HepG2 (cell line): ENCODE results near the gene FAM81A. TPM values are rescaled to one million over a fixed set of nuclear protein-coding genes. Genes with fewer than 3 reads are reported as not detected.

Experiments used
- ATAC-seq: fragments of 200-7000 bp; cut with Tn5 transposase; 3 replicates; pipeline ENCODE4 v1.9.1; 2020; ENCODE audit warnings: mild to moderate bottlenecking, moderate library complexity
- BruUV-seq: library from RNA; stranded (reverse); fragments of 400-500 nt; replicated peaks from 2 replicates; lab custom pipeline; 2021; lab: Mats Ljungman, UMichigan
- CTCF ChIA-PET: fragments of 300-600 bp; formaldehyde crosslinking; extraction: SDS; loops from one replicate; lab custom pipeline; 2021; ENCODE audit warnings: low total read pairs, inconsistent platforms, low intra/inter-chr PET ratio; lab: Yijun Ruan, JAX
- POLR2A ChIA-PET: fragments of 350-600 bp; sonication (Branson Sonifier 250); formaldehyde crosslinking; loops from one replicate; lab custom pipeline; 2020; ENCODE audit warnings: antibody characterized with exemption, inconsistent platforms; lab: Yijun Ruan, JAX
- DNase-seq: peaks from one replicate; pipeline ENCODE4 v3.0.0-alpha.2; 2015; ENCODE audit warnings: low spot score
- FAIRE-seq: peaks from 3 replicates; lab custom pipeline; 2011; peaks lifted over from hg19 to GRCh38; lab: Jason Lieb, UNC
- H2AFZ ChIP-seq: one replicate; pipeline ENCODE4 v1.6.1; 2011; ENCODE audit warnings: low read length, inconsistent platforms
- H3K27ac ChIP-seq: fragments of 300-600 bp; 3 replicates; pipeline ENCODE4 v1.8.0; 2011; ENCODE audit warnings: mixed run types, mild to moderate bottlenecking, mixed read lengths, low read length, inconsistent platforms; ENCODE audit not compliant: insufficient read depth; ENCODE audit errors: extremely low read length
- H3K27me3 ChIP-seq, 2 experiments: fragments of 200-600 bp in 1 of 2; 2 replicates in 1 of 2; 3 replicates in 1 of 2; pipeline versions ENCODE4 v1.6.0 to v1.8.0; 2011; ENCODE audit warnings: low read length in 2 of 2, mild to moderate bottlenecking in 2 of 2, moderate library complexity in 2 of 2, inconsistent platforms in 1 of 2; ENCODE audit not compliant: insufficient read depth in 2 of 2, control insufficient read depth in 1 of 2
- H3K36me3 ChIP-seq, 2 experiments: fragments of 200-600 bp in 1 of 2; replicated peaks in 1 of 2; 2 replicates in 1 of 2; 3 replicates in 1 of 2; pipeline versions ENCODE4 v1.5.1 to v1.8.0; 2011; ENCODE audit warnings: low read length in 2 of 2, inconsistent platforms in 1 of 2; ENCODE audit not compliant: insufficient read depth in 2 of 2, control insufficient read depth in 1 of 2
- H3K4me1 ChIP-seq: 2 replicates; pipeline ENCODE4 v1.5.1; 2012; ENCODE audit warnings: low read length, inconsistent platforms; ENCODE audit not compliant: insufficient read depth
- H3K4me2 ChIP-seq: 2 replicates; pipeline ENCODE4 v1.6.0; 2011; ENCODE audit warnings: low read depth, low read length, inconsistent platforms
- H3K4me3 ChIP-seq, 3 experiments: fragments of 200-600 bp in 1 of 3; sonication (generic), shearing (Covaris generic) in 1 of 3; replicated peaks in 1 of 3; 2 replicates each; pipeline ENCODE4 v1.5.1; 2011 to 2016; ENCODE audit warnings: low read length in 3 of 3, inconsistent platforms in 2 of 3, low read depth in 2 of 3, mild to moderate bottlenecking in 2 of 3, control low read depth in 1 of 3, mixed read lengths in 1 of 3; ENCODE audit not compliant: insufficient read depth in 1 of 3
- H3K79me2 ChIP-seq: one replicate; pipeline ENCODE4 v1.6.1; 2011; ENCODE audit warnings: low read length, inconsistent platforms; ENCODE audit not compliant: insufficient read depth
- H3K9ac ChIP-seq: 2 replicates; pipeline ENCODE4 v1.6.0; 2011; ENCODE audit warnings: mild to moderate bottlenecking, low read depth, low read length, inconsistent platforms; ENCODE audit not compliant: insufficient read depth
- H3K9me3 ChIP-seq: 2 replicates; pipeline ENCODE4 v1.5.1; 2012; ENCODE audit warnings: mild to moderate bottlenecking, low read length
- H4K20me1 ChIP-seq: 2 replicates; pipeline ENCODE4 v1.6.0; 2011; ENCODE audit warnings: inconsistent platforms, mild to moderate bottlenecking, low read length, moderate library complexity; ENCODE audit not compliant: insufficient read depth
- CCDC6 ChIP-seq: sonication (generic); formaldehyde crosslinking; IDR thresholded peaks from 2 replicates; pipeline ENCODE4 v1.8.1; 2022; ENCODE audit warnings: mild to moderate bottlenecking, missing genetic modification reagents, moderate library complexity
- PAWR ChIP-seq: sonication (generic); formaldehyde crosslinking; IDR thresholded peaks from 2 replicates; pipeline ENCODE4 v1.4.0; 2020; ENCODE audit warnings: missing genetic modification reagents, mild to moderate bottlenecking, borderline replicate concordance
- ZBTB20 ChIP-seq: sonication (generic); formaldehyde crosslinking; IDR thresholded peaks from 2 replicates; pipeline ENCODE4 v1.8.1; 2023; ENCODE audit warnings: missing genetic modification reagents, low read depth, mild to moderate bottlenecking, borderline replicate concordance
- WGBS: methylation state at CpG from one replicate; pipeline ENCODE4 v1.1.6; 2017; ENCODE audit warnings: low lambda C conversion rate; 5-methylcytosine and 5-hydroxymethylcytosine counted together
- in situ Hi-C: cut with HindIII; loops from 2 replicates; pipeline ENCODE4 v1.10.0; 2017; ENCODE audit warnings: low pct_unique_long_range_greater_than_20kb; ENCODE audit not compliant: extremely low pct_ligation_motif_present
- intact Hi-C: fragments of 100-400 bp; cut with micrococcal nuclease; formaldehyde crosslinking; loops from one replicate; pipeline ENCODE4 v1.10.0; 2022; ENCODE audit not compliant: unreplicated experiment
- polyA plus RNA-seq, 8 experiments: library from polyadenylated mRNA; depleted of rRNA in 3 of 8; stranded (reverse) in 7 of 8; unstranded in 1 of 8; fragments of >200 nt; fragmentation: Illumina TruSeq in 4 of 8; extraction: Trizol in 4 of 8; gene quantifications; 2 replicates each; pipeline versions ENCODE4 v1.2.1 to v1.2.3, GENCODE V29; 2011 to 2016; ENCODE audit warnings: low read depth in 4 of 8, missing spikeins in 1 of 8, mixed read lengths in 1 of 8; ENCODE audit not compliant: insufficient read depth in 1 of 8
- total RNA-seq, 5 experiments: library from RNA; depleted of rRNA; stranded (reverse); fragments of >200 nt; fragmentation: Illumina TruSeq; extraction: Trizol; gene quantifications; 2 replicates each; pipeline ENCODE4 v1.2.3, GENCODE V29; 2016; ENCODE audit warnings: low read depth in 1 of 5
- TF ChIP-seq, protein P1 (sequence below): sonication (generic); formaldehyde crosslinking; IDR thresholded peaks from 2 replicates; pipeline ENCODE4 v1.4.0; 2020; ENCODE audit warnings: mild to moderate bottlenecking, missing genetic modification reagents

The FAM81A gene
- total and polyA plus RNA-seq, 2 of the 13 experiments (the other 11 are each of a cell fraction or from before 2014, with no cell fraction given) = 0.09 TPM; not detected in 1

DNA sequence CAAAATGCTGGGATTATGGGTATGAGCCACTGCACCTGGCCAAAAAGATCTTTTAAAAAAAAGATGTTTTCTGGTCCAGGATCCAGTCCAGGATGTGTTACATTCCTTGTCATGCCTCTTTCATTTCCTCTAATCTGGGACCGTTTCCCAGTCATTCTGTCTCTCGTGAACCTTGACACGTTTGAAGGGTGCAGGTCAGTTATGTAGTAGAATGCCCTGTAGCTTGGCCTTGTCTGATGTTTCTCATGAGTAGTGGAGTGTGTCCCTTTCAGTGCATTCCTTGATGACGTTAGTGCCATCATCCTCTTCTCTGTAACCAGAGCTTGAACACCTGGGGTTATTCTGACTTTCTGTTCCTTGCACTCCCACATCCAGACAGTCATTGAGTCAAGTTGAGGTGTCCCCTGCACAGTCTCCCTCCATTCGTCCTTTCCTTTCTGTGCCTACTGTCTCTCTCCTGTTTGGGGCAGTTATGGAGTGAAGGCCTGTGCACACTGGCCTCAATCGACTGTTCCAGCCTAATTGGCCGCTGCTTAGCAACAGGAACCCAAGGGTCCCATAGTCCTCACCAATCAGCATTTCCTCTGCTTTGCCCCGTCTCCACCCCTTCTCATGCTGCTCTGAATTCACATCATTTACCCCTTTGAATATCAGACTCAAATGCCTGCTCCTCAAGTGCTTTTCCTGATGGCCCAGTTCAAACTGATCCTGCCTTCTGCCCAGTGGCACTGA is 5.5 kb downstream of the FAM81A start:
- Histone ChIP-seq H3K36me3 (no peaks in the 10 kb centered on the region), H3K4me3 (no peak overlapping the region), H3K27me3 (peaks cover 1 to 31% of the 10 kb centered on the region in 2 experiments; a peak in 4 of 5 replicates), H3K4me1 (peaks cover 11% of the 10 kb centered on the region), H3K27ac (no peak overlapping the region), H3K9me3 (no peaks in the 10 kb centered on the region), H3K79me2 (no peaks in the 10 kb centered on the region), H3K4me2 (no peak overlapping the region), H2AFZ (no peak overlapping the region), H3K9ac (no peak overlapping the region), H4K20me1 (no peaks in the 10 kb centered on the region)
- TF ChIP-seq CCDC6 (no peak), PAWR (CRISPR knock-in tag) (no peak), ZBTB20 (CRISPR knock-in tag) (no peak)
- TF ChIP-seq, protein P1, sequence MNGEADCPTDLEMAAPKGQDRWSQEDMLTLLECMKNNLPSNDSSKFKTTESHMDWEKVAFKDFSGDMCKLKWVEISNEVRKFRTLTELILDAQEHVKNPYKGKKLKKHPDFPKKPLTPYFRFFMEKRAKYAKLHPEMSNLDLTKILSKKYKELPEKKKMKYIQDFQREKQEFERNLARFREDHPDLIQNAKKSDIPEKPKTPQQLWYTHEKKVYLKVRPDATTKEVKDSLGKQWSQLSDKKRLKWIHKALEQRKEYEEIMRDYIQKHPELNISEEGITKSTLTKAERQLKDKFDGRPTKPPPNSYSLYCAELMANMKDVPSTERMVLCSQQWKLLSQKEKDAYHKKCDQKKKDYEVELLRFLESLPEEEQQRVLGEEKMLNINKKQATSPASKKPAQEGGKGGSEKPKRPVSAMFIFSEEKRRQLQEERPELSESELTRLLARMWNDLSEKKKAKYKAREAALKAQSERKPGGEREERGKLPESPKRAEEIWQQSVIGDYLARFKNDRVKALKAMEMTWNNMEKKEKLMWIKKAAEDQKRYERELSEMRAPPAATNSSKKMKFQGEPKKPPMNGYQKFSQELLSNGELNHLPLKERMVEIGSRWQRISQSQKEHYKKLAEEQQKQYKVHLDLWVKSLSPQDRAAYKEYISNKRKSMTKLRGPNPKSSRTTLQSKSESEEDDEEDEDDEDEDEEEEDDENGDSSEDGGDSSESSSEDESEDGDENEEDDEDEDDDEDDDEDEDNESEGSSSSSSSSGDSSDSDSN (CRISPR knock-in tag) = no peak
- ATAC-seq (no peak), DNase-seq (no peak), FAIRE-seq (no peak)
- in situ Hi-C loops (no loop called here), intact Hi-C loops (no loop called here)
- CTCF ChIA-PET = no interaction called here
- BruUV-seq = no TSS peak
- POLR2A ChIA-PET = no interaction called here
- WGBS = 28% methylated on average over 8 of the region's 8 CpGs
